ENCODE measurements around the gene STK32B.

STK32B gene

GRCh38 chr4:5338531-5338930 is 287.3 kb downstream of the STK32B start:
- no peak overlapping the region for H4K8ac ChIP-seq (ENCODE audit: low read depth, low read length)
- no peak overlapping the region for H2BK12ac ChIP-seq (ENCODE audit: low read length)
- H3K23ac ChIP-seq (ENCODE audit: low read length) = no peak overlapping the region
- H3K9me3 ChIP-seq (ENCODE audit: insufficient read depth, low read depth, low read length) = peaks cover 1% of the 10 kb centered on the region
- H3K4ac ChIP-seq (ENCODE audit: low read depth, low read length) = no peak overlapping the region
- H2AFZ ChIP-seq (ENCODE audit: insufficient read depth, low read length, poor library complexity) = no peak overlapping the region
- no peak for DNase-seq
- H3K4me1 ChIP-seq (ENCODE audit: control insufficient read depth in 1 of 2, insufficient read depth in 2 of 2, low read length in 2 of 2) = no peaks in the 10 kb centered on the region
- no peak overlapping the region for H2BK120ac ChIP-seq (ENCODE audit: insufficient read depth, low read length, poor library complexity)
- H3K27me3 ChIP-seq (ENCODE audit: insufficient read depth, low read length) = no peaks in the 10 kb centered on the region
- H2BK5ac ChIP-seq (ENCODE audit: low read depth, low read length, poor library complexity) = no peak overlapping the region
- no peak overlapping the region for H3K18ac ChIP-seq (ENCODE audit: low read length)
- no peak overlapping the region for H3K4me2 ChIP-seq (ENCODE audit: low read length)
- H3K79me1 ChIP-seq (ENCODE audit: low read length) = no peaks in the 10 kb centered on the region
- H4K12ac ChIP-seq (ENCODE audit: low read depth, low read length) = no peak overlapping the region
- H3K9ac ChIP-seq (ENCODE audit: low read length) = no peak overlapping the region
- no peak overlapping the region for H4K91ac ChIP-seq (ENCODE audit: low read depth, low read length)
- no peak overlapping the region for H3K4me3 ChIP-seq (ENCODE audit: low read depth, low read length)
- H3K14ac ChIP-seq (ENCODE audit: low read length) = no peak overlapping the region
- WGBS (ENCODE audit: extremely low coverage, insufficient coverage, insufficient read length) = no CpG with 5 or more reads among the region's 1 CpG
- H3K79me2 ChIP-seq (ENCODE audit: control insufficient read depth, insufficient read depth, low read length, poor library complexity) = no peaks in the 10 kb centered on the region
- H3K27ac ChIP-seq (ENCODE audit: low read depth, low read length) = no peak overlapping the region
- no peak overlapping the region for H2AK5ac ChIP-seq (ENCODE audit: low read length)
- no peaks in the 10 kb centered on the region for H3K36me3 ChIP-seq (ENCODE audit: control insufficient read depth in 1 of 2, insufficient read depth in 2 of 2, low read length in 2 of 2)

DNA sequence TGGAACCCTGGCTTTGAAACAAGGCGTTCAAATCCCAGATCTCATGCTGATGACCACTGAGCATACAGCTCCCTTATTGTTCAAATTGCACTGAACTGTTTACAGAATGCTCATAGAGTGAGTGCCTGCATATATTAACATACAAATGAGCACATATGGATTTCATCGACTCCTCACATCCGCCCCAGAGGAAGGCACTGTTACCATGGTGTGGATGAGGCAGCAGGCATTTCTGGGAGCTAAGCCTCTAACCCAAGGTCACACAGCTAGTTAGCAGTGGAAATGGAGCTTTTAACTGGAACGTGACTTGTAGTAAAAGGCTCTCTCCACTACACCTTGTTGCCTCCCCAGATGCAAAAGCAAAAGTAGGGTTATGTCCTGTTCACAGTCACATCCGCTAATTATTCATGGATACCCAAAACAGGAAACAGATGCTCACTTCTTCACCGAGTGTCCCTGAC is 289.7 kb downstream of the STK32B start:
- H3K79me1 ChIP-seq (ENCODE audit: low read length) = no peaks in the 10 kb centered on the region
- H3K9me3 ChIP-seq (ENCODE audit: insufficient read depth, low read depth, low read length) = peaks cover 1% of the 10 kb centered on the region
- no peak for DNase-seq
- no peak overlapping the region for H3K4me2 ChIP-seq (ENCODE audit: low read length)
- H3K18ac ChIP-seq (ENCODE audit: low read length) = no peak overlapping the region
- H2BK12ac ChIP-seq (ENCODE audit: low read length) = no peak overlapping the region
- H3K27ac ChIP-seq (ENCODE audit: low read depth, low read length) = no peak overlapping the region
- WGBS (ENCODE audit: extremely low coverage, insufficient coverage, insufficient read length) = no CpG with 5 or more reads among the region's 6 CpGs
- H4K8ac ChIP-seq (ENCODE audit: low read depth, low read length) = no peak overlapping the region
- H2BK120ac ChIP-seq (ENCODE audit: insufficient read depth, low read length, poor library complexity) = no peak overlapping the region
- H2BK5ac ChIP-seq (ENCODE audit: low read depth, low read length, poor library complexity) = no peak overlapping the region
- H4K12ac ChIP-seq (ENCODE audit: low read depth, low read length) = no peak overlapping the region
- no peak overlapping the region for H3K4ac ChIP-seq (ENCODE audit: low read depth, low read length)
- no peak overlapping the region for H3K9ac ChIP-seq (ENCODE audit: low read length)
- no peak overlapping the region for H3K23ac ChIP-seq (ENCODE audit: low read length)
- no peaks in the 10 kb centered on the region for H3K4me1 ChIP-seq (ENCODE audit: control insufficient read depth in 1 of 2, insufficient read depth in 2 of 2, low read length in 2 of 2)
- no peak overlapping the region for H4K91ac ChIP-seq (ENCODE audit: low read depth, low read length)
- no peaks in the 10 kb centered on the region for H3K79me2 ChIP-seq (ENCODE audit: control insufficient read depth, insufficient read depth, low read length, poor library complexity)
- H2AFZ ChIP-seq (ENCODE audit: insufficient read depth, low read length, poor library complexity) = no peak overlapping the region
- H2AK5ac ChIP-seq (ENCODE audit: low read length) = no peak overlapping the region
- H3K4me3 ChIP-seq (ENCODE audit: low read depth, low read length) = no peak overlapping the region
- H3K14ac ChIP-seq (ENCODE audit: low read length) = no peak overlapping the region
- H3K36me3 ChIP-seq (ENCODE audit: control insufficient read depth in 1 of 2, insufficient read depth in 2 of 2, low read length in 2 of 2) = no peaks in the 10 kb centered on the region
- no peaks in the 10 kb centered on the region for H3K27me3 ChIP-seq (ENCODE audit: insufficient read depth, low read length)

GRCh38 chr4:5341526-5341925 is 290.2 kb downstream of the STK32B start:
- Histone ChIP-seq H2AFZ (ENCODE audit: insufficient read depth, low read length, poor library complexity) (no peak overlapping the region), H3K9ac (ENCODE audit: low read length) (no peak overlapping the region), H4K91ac (ENCODE audit: low read depth, low read length) (no peak overlapping the region), H3K79me1 (ENCODE audit: low read length) (no peaks in the 10 kb centered on the region), H2BK12ac (ENCODE audit: low read length) (no peak overlapping the region), H4K8ac (ENCODE audit: low read depth, low read length) (no peak overlapping the region), H3K36me3 (ENCODE audit: control insufficient read depth in 1 of 2, insufficient read depth in 2 of 2, low read length in 2 of 2) (no peaks in the 10 kb centered on the region), H3K14ac (ENCODE audit: low read length) (no peak overlapping the region), H2BK5ac (ENCODE audit: low read depth, low read length, poor library complexity) (no peak overlapping the region), H3K9me3 (ENCODE audit: insufficient read depth, low read depth, low read length) (peaks cover 1% of the 10 kb centered on the region), H2BK120ac (ENCODE audit: insufficient read depth, low read length, poor library complexity) (no peak overlapping the region), H2AK5ac (ENCODE audit: low read length) (no peak overlapping the region), H3K27ac (ENCODE audit: low read depth, low read length) (no peak overlapping the region), H3K4me1 (ENCODE audit: control insufficient read depth in 1 of 2, insufficient read depth in 2 of 2, low read length in 2 of 2) (no peaks in the 10 kb centered on the region), H3K27me3 (ENCODE audit: insufficient read depth, low read length) (no peaks in the 10 kb centered on the region), H3K4me3 (ENCODE audit: low read depth, low read length) (no peak overlapping the region), H3K4me2 (ENCODE audit: low read length) (no peak overlapping the region), H4K12ac (ENCODE audit: low read depth, low read length) (no peak overlapping the region), H3K18ac (ENCODE audit: low read length) (no peak overlapping the region), H3K4ac (ENCODE audit: low read depth, low read length) (no peak overlapping the region), H3K23ac (ENCODE audit: low read length) (no peak overlapping the region), H3K79me2 (ENCODE audit: control insufficient read depth, insufficient read depth, low read length, poor library complexity) (no peaks in the 10 kb centered on the region)
- no peak for DNase-seq
- no CpG with 5 or more reads among the region's 6 CpGs for WGBS (ENCODE audit: extremely low coverage, insufficient coverage, insufficient read length)

GRCh38 chr4:5355846-5356245 is 304.6 kb downstream of the STK32B start:
- H3K4me1 ChIP-seq (ENCODE audit: control insufficient read depth in 1 of 2, insufficient read depth in 2 of 2, low read length in 2 of 2) = no peaks in the 10 kb centered on the region
- no peak overlapping the region for H3K4ac ChIP-seq (ENCODE audit: low read depth, low read length)
- H3K9me3 ChIP-seq (ENCODE audit: insufficient read depth, low read depth, low read length) = no peaks in the 10 kb centered on the region
- H3K27ac ChIP-seq (ENCODE audit: low read depth, low read length) = no peak overlapping the region
- no peak overlapping the region for H2BK5ac ChIP-seq (ENCODE audit: low read depth, low read length, poor library complexity)
- no peaks in the 10 kb centered on the region for H3K27me3 ChIP-seq (ENCODE audit: insufficient read depth, low read length)
- H2AK5ac ChIP-seq (ENCODE audit: low read length) = no peak overlapping the region
- no peak overlapping the region for H4K8ac ChIP-seq (ENCODE audit: low read depth, low read length)
- no peak overlapping the region for H3K23ac ChIP-seq (ENCODE audit: low read length)
- H3K4me3 ChIP-seq (ENCODE audit: low read depth, low read length) = no peak overlapping the region
- no peak overlapping the region for H3K18ac ChIP-seq (ENCODE audit: low read length)
- no peak overlapping the region for H4K12ac ChIP-seq (ENCODE audit: low read depth, low read length)
- H4K91ac ChIP-seq (ENCODE audit: low read depth, low read length) = no peak overlapping the region
- H3K36me3 ChIP-seq (ENCODE audit: control insufficient read depth in 1 of 2, insufficient read depth in 2 of 2, low read length in 2 of 2) = no peaks in the 10 kb centered on the region
- no peak overlapping the region for H3K14ac ChIP-seq (ENCODE audit: low read length)
- no peak overlapping the region for H3K4me2 ChIP-seq (ENCODE audit: low read length)
- DNase-seq = no peak
- H2BK120ac ChIP-seq (ENCODE audit: insufficient read depth, low read length, poor library complexity) = no peak overlapping the region
- H2BK12ac ChIP-seq (ENCODE audit: low read length) = no peak overlapping the region
- no peak overlapping the region for H2AFZ ChIP-seq (ENCODE audit: insufficient read depth, low read length, poor library complexity)
- no peaks in the 10 kb centered on the region for H3K79me1 ChIP-seq (ENCODE audit: low read length)
- no peaks in the 10 kb centered on the region for H3K79me2 ChIP-seq (ENCODE audit: control insufficient read depth, insufficient read depth, low read length, poor library complexity)
- H3K9ac ChIP-seq (ENCODE audit: low read length) = no peak overlapping the region
